ENCODE data around the gene UBXN7.
A peak's percentile ranks its signal among the peaks of the same experiment; 100 is the strongest.

UBXN7 gene

DNA sequence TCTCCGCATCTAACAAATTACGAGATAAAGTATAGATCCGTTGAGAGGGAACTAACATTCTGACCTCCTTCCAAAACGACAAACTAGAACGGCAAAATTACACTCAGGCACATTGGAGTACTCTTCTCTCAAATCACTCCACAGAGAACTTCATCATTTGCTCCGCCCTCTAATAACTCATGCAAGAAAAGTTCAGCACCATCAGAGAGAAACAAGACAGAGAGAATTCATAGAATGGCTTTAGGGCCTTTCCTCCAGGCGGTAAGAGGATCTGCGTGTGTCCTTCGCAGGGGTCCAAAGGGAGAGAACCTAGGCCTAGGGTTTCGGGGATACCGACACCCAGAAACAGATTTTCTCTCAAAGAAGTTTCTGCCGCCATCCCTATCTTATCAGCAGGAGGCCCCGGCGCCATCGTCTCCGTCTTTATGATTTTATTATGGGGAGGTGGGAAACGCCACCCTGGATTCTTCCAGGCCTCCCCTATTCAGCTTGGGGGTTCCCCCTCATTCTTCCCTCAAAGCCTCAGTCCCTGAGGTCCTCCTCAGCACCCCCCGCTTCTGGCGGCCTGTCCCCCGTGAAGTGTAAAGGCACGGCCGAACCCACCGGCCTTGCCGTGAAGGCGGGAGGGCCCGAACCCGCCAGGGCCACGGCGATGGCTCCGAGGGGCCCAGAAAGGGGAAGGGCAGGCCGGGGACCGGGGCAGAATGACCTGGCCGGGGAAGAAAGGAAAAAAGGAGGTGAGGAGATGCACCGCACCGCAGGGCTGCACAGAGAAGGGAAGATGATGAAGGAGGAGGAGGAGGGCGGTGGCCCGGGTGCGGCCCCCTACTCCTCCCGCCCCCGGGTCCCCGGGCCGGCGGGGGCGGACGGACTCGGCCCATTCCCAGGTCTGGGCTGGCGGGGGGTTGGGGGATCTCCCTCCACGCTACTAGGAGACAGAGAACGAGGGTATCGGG is 768 bp downstream of the UBXN7 start (continued):
- TF ChIP-seq, protein P1, sequence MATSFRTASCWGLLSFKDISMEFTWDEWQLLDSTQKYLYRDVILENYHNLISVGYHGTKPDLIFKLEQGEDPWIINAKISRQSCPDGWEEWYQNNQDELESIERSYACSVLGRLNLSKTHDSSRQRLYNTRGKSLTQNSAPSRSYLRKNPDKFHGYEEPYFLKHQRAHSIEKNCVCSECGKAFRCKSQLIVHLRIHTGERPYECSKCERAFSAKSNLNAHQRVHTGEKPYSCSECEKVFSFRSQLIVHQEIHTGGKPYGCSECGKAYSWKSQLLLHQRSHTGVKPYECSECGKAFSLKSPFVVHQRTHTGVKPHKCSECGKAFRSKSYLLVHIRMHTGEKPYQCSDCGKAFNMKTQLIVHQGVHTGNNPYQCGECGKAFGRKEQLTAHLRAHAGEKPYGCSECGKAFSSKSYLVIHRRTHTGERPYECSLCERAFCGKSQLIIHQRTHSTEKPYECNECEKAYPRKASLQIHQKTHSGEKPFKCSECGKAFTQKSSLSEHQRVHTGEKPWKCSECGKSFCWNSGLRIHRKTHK (tag by site-specific recombination; IDR thresholded peaks at IDR 0.05): no peak
- TF ChIP-seq ZNF571 (tag by site-specific recombination; IDR thresholded peaks at IDR 0.05): no peak
- TF ChIP-seq ZFP3 (tag by site-specific recombination; IDR thresholded peaks at IDR 0.05; ENCODE audit: low read depth): no peak
- TF ChIP-seq, protein P2, sequence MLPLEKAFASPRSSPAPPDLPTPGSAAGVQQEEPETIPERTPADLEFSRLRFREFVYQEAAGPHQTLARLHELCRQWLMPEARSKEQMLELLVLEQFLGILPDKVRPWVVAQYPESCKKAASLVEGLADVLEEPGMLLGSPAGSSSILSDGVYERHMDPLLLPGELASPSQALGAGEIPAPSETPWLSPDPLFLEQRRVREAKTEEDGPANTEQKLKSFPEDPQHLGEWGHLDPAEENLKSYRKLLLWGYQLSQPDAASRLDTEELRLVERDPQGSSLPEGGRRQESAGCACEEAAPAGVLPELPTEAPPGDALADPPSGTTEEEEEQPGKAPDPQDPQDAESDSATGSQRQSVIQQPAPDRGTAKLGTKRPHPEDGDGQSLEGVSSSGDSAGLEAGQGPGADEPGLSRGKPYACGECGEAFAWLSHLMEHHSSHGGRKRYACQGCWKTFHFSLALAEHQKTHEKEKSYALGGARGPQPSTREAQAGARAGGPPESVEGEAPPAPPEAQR (tag by site-specific recombination; IDR thresholded peaks at IDR 0.05): no peak
- TF ChIP-seq ZNF155 (tag by site-specific recombination; IDR thresholded peaks at IDR 0.05): no peak
- TF ChIP-seq, protein P3, sequence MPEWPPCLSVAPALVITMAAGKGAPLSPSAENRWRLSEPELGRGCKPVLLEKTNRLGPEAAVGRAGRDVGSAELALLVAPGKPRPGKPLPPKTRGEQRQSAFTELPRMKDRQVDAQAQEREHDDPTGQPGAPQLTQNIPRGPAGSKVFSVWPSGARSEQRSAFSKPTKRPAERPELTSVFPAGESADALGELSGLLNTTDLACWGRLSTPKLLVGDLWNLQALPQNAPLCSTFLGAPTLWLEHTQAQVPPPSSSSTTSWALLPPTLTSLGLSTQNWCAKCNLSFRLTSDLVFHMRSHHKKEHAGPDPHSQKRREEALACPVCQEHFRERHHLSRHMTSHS (tag by site-specific recombination; IDR thresholded peaks at IDR 0.05): no peak
- no peak for TF ChIP-seq ZNF266 (tag by site-specific recombination; IDR thresholded peaks at IDR 0.05; ENCODE audit: low read depth)
- no peak for TF ChIP-seq ZNF10 (tag by site-specific recombination; IDR thresholded peaks at IDR 0.05)
- no peak for TF ChIP-seq ZNF146 (tag by site-specific recombination; IDR thresholded peaks at IDR 0.05)
- TF ChIP-seq, protein P4, sequence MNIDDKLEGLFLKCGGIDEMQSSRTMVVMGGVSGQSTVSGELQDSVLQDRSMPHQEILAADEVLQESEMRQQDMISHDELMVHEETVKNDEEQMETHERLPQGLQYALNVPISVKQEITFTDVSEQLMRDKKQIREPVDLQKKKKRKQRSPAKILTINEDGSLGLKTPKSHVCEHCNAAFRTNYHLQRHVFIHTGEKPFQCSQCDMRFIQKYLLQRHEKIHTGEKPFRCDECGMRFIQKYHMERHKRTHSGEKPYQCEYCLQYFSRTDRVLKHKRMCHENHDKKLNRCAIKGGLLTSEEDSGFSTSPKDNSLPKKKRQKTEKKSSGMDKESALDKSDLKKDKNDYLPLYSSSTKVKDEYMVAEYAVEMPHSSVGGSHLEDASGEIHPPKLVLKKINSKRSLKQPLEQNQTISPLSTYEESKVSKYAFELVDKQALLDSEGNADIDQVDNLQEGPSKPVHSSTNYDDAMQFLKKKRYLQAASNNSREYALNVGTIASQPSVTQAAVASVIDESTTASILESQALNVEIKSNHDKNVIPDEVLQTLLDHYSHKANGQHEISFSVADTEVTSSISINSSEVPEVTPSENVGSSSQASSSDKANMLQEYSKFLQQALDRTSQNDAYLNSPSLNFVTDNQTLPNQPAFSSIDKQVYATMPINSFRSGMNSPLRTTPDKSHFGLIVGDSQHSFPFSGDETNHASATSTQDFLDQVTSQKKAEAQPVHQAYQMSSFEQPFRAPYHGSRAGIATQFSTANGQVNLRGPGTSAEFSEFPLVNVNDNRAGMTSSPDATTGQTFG (tag by site-specific recombination; IDR thresholded peaks at IDR 0.05; ENCODE audit: borderline replicate concordance): no peak
- TF ChIP-seq GLI4 (tag by site-specific recombination; IDR thresholded peaks at IDR 0.05): no peak
- TF ChIP-seq OVOL3 (tag by site-specific recombination; IDR thresholded peaks at IDR 0.05): 0 out of 2 replicates have a peak, but pooled peaks have one; percentile 6
- TF ChIP-seq, protein P5, sequence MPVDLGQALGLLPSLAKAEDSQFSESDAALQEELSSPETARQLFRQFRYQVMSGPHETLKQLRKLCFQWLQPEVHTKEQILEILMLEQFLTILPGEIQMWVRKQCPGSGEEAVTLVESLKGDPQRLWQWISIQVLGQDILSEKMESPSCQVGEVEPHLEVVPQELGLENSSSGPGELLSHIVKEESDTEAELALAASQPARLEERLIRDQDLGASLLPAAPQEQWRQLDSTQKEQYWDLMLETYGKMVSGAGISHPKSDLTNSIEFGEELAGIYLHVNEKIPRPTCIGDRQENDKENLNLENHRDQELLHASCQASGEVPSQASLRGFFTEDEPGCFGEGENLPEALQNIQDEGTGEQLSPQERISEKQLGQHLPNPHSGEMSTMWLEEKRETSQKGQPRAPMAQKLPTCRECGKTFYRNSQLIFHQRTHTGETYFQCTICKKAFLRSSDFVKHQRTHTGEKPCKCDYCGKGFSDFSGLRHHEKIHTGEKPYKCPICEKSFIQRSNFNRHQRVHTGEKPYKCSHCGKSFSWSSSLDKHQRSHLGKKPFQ (tag by site-specific recombination; IDR thresholded peaks at IDR 0.05): no peak
- TF ChIP-seq MEIS1 (CRISPR knock-in tag; IDR thresholded peaks at IDR 0.05; ENCODE audit: borderline replicate concordance): no peak
- TF ChIP-seq ZNF768 (tag by site-specific recombination; IDR thresholded peaks at IDR 0.05): no peak
- no peak for TF ChIP-seq ZNF747 (tag by site-specific recombination; IDR thresholded peaks at IDR 0.05)
- TF ChIP-seq, protein P6, sequence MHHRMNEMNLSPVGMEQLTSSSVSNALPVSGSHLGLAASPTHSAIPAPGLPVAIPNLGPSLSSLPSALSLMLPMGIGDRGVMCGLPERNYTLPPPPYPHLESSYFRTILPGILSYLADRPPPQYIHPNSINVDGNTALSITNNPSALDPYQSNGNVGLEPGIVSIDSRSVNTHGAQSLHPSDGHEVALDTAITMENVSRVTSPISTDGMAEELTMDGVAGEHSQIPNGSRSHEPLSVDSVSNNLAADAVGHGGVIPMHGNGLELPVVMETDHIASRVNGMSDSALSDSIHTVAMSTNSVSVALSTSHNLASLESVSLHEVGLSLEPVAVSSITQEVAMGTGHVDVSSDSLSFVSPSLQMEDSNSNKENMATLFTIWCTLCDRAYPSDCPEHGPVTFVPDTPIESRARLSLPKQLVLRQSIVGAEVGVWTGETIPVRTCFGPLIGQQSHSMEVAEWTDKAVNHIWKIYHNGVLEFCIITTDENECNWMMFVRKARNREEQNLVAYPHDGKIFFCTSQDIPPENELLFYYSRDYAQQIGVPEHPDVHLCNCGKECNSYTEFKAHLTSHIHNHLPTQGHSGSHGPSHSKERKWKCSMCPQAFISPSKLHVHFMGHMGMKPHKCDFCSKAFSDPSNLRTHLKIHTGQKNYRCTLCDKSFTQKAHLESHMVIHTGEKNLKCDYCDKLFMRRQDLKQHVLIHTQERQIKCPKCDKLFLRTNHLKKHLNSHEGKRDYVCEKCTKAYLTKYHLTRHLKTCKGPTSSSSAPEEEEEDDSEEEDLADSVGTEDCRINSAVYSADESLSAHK (tag by site-specific recombination; IDR thresholded peaks at IDR 0.05): peak; percentile 92
- no peak for TF ChIP-seq ZNF138 (tag by site-specific recombination; IDR thresholded peaks at IDR 0.05; ENCODE audit: borderline replicate concordance)
- TF ChIP-seq, protein P7, sequence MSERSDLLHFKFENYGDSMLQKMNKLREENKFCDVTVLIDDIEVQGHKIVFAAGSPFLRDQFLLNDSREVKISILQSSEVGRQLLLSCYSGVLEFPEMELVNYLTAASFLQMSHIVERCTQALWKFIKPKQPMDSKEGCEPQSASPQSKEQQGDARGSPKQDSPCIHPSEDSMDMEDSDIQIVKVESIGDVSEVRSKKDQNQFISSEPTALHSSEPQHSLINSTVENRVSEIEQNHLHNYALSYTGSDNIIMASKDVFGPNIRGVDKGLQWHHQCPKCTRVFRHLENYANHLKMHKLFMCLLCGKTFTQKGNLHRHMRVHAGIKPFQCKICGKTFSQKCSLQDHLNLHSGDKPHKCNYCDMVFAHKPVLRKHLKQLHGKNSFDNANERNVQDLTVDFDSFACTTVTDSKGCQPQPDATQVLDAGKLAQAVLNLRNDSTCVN (tag by site-specific recombination; optimal IDR thresholded peaks at IDR 0.05): no peak
- TF ChIP-seq, protein P8, sequence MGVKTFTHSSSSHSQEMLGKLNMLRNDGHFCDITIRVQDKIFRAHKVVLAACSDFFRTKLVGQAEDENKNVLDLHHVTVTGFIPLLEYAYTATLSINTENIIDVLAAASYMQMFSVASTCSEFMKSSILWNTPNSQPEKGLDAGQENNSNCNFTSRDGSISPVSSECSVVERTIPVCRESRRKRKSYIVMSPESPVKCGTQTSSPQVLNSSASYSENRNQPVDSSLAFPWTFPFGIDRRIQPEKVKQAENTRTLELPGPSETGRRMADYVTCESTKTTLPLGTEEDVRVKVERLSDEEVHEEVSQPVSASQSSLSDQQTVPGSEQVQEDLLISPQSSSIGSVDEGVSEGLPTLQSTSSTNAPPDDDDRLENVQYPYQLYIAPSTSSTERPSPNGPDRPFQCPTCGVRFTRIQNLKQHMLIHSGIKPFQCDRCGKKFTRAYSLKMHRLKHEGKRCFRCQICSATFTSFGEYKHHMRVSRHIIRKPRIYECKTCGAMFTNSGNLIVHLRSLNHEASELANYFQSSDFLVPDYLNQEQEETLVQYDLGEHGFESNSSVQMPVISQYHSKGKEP (tag by site-specific recombination; IDR thresholded peaks at IDR 0.05): no peak
- TF ChIP-seq ZNF776 (tag by site-specific recombination; IDR thresholded peaks at IDR 0.05; ENCODE audit: borderline replicate concordance): no peak
- peak; percentile 71; the same call in 1 of the 2 replicates for TF ChIP-seq TRIM28 (IDR thresholded peaks at IDR 0.05; ENCODE audit: borderline replicate concordance, low read length)
- TF ChIP-seq SP3 (tag by site-specific recombination; IDR thresholded peaks at IDR 0.05): peak; percentile 41; the same call in 1 of the 2 replicates
- TF ChIP-seq ZNF626 (tag by site-specific recombination; IDR thresholded peaks at IDR 0.05): no peak
- TF ChIP-seq ZNF76 (tag by site-specific recombination; IDR thresholded peaks at IDR 0.05; ENCODE audit: borderline replicate concordance, low read depth): no peak

All from HEK293 (cell line).